ENCODE data around the gene GCK. TPM values are rescaled to one million over a fixed set of nuclear protein-coding genes. Genes with fewer than 3 reads are reported as not detected.
A peak's percentile ranks its signal among the peaks of the same experiment; 100 is the strongest.

The GCK gene
- total and polyA plus RNA-seq, 2 donors = 0.24 to 0.30 TPM

GRCh38 chr7:44116789-44117666, 72.2 kb downstream of the GCK start:
- Histone ChIP-seq H3K9me3 (ENCODE audit: control insufficient read depth in 2 of 2, insufficient read depth in 1 of 2, low read length in 1 of 2) (peaks cover 0 to 11% of the 10 kb centered on the region in 2 donors), H3K4me3 (ENCODE audit: low read length in 2 of 2) (no peak overlapping the region), H3K27ac (ENCODE audit: low read depth in 1 of 2, low read length in 1 of 2) (no peak overlapping the region), H3K27me3 (ENCODE audit: control insufficient read depth in 2 of 2, insufficient read depth in 1 of 2, low read length in 1 of 2) (no peaks in the 10 kb centered on the region), H3K4me1 (ENCODE audit: control insufficient read depth in 2 of 2, insufficient read depth in 2 of 2, low read length in 2 of 2) (peaks cover under 1 to 8% of the 10 kb centered on the region in 2 donors), H3K36me3 (ENCODE audit: control insufficient read depth in 2 of 2, insufficient read depth in 2 of 2, low read length in 1 of 2) (peaks cover 61 to 84% of the 10 kb centered on the region in 2 donors)
- DNase-seq (ENCODE audit: low read depth in 6 of 9, low spot score in 9 of 9) = no peak
- WGBS = 94% methylated on average over 25 of the region's 25 CpGs

- Histone ChIP-seq H3K27me3 (ENCODE audit: control insufficient read depth in 2 of 2, insufficient read depth in 1 of 2, low read length in 1 of 2) (no peaks in the 10 kb centered on the region), H3K4me3 (ENCODE audit: low read length in 2 of 2) (no peak overlapping the region), H3K27ac (ENCODE audit: low read depth in 1 of 2, low read length in 1 of 2) (peak overlapping the region; percentile 7 to 26), H3K36me3 (ENCODE audit: control insufficient read depth in 2 of 2, insufficient read depth in 2 of 2, low read length in 1 of 2) (peaks cover 69 to 85% of the 10 kb centered on the region in 2 donors), H3K4me1 (ENCODE audit: control insufficient read depth in 2 of 2, insufficient read depth in 2 of 2, low read length in 2 of 2) (peaks cover 0 to 2% of the 10 kb centered on the region in 2 donors), H3K9me3 (ENCODE audit: control insufficient read depth in 2 of 2, insufficient read depth in 1 of 2, low read length in 1 of 2) (peaks cover 0 to 11% of the 10 kb centered on the region in 2 donors)
- 94% methylated on average over 17 of the region's 17 CpGs for WGBS
- DNase-seq (ENCODE audit: low read depth in 6 of 9, low spot score in 9 of 9) = no peak
Observed at GRCh38 chr7:44116087-44116788, 73.0 kb downstream of the GCK start.

- WGBS = 95% methylated on average over 12 of the region's 12 CpGs
- DNase-seq (ENCODE audit: low read depth in 6 of 9, low spot score in 9 of 9) = no peak
Observed at GRCh38 chr7:44114586-44115310, 74.5 kb downstream of the GCK start.

GRCh38 chr7:44113764-44114354, 75.4 kb downstream of the GCK start:
- no peak for DNase-seq (ENCODE audit: low read depth in 6 of 9, low spot score in 9 of 9)
- H3K36me3 ChIP-seq (ENCODE audit: control insufficient read depth in 2 of 2, insufficient read depth in 2 of 2, low read length in 1 of 2) = peaks cover 88% of the 10 kb centered on the region in 2 donors
- H3K27ac ChIP-seq (ENCODE audit: low read depth in 1 of 2, low read length in 1 of 2) = peak overlapping the region in 1 of 2 donors; percentile 30
- no peak overlapping the region for H3K4me3 ChIP-seq (ENCODE audit: low read length in 2 of 2)
- WGBS = 97% methylated on average over 24 of the region's 24 CpGs
- peaks cover 0 to 11% of the 10 kb centered on the region in 2 donors for H3K9me3 ChIP-seq (ENCODE audit: control insufficient read depth in 2 of 2, insufficient read depth in 1 of 2, low read length in 1 of 2)
- peaks cover 4 to 15% of the 10 kb centered on the region in 2 donors for H3K4me1 ChIP-seq (ENCODE audit: control insufficient read depth in 2 of 2, insufficient read depth in 2 of 2, low read length in 2 of 2)
- no peaks in the 10 kb centered on the region for H3K27me3 ChIP-seq (ENCODE audit: control insufficient read depth in 2 of 2, insufficient read depth in 1 of 2, low read length in 1 of 2)

More at GRCh38 chr7:44114586-44115310, 74.5 kb downstream of the GCK start:
- peak overlapping the region in 1 of 2 donors; percentile 50 for H3K27ac ChIP-seq (ENCODE audit: low read depth in 1 of 2, low read length in 1 of 2)
- H3K9me3 ChIP-seq (ENCODE audit: control insufficient read depth in 2 of 2, insufficient read depth in 1 of 2, low read length in 1 of 2) = peaks cover 0 to 11% of the 10 kb centered on the region in 2 donors
- peaks cover 79 to 88% of the 10 kb centered on the region in 2 donors for H3K36me3 ChIP-seq (ENCODE audit: control insufficient read depth in 2 of 2, insufficient read depth in 2 of 2, low read length in 1 of 2)
- H3K4me1 ChIP-seq (ENCODE audit: control insufficient read depth in 2 of 2, insufficient read depth in 2 of 2, low read length in 2 of 2) = peaks cover 4 to 8% of the 10 kb centered on the region in 2 donors
- no peak overlapping the region for H3K4me3 ChIP-seq (ENCODE audit: low read length in 2 of 2)
- no peaks in the 10 kb centered on the region for H3K27me3 ChIP-seq (ENCODE audit: control insufficient read depth in 2 of 2, insufficient read depth in 1 of 2, low read length in 1 of 2)

- Histone ChIP-seq H3K4me3 (ENCODE audit: low read length in 2 of 2) (no peak overlapping the region), H3K9me3 (ENCODE audit: control insufficient read depth in 2 of 2, insufficient read depth in 1 of 2, low read length in 1 of 2) (peaks cover 0 to 11% of the 10 kb centered on the region in 2 donors), H3K27me3 (ENCODE audit: control insufficient read depth in 2 of 2, insufficient read depth in 1 of 2, low read length in 1 of 2) (no peaks in the 10 kb centered on the region), H3K27ac (ENCODE audit: low read depth in 1 of 2, low read length in 1 of 2) (no peak overlapping the region), H3K36me3 (ENCODE audit: control insufficient read depth in 2 of 2, insufficient read depth in 2 of 2, low read length in 1 of 2) (peaks cover 93 to 95% of the 10 kb centered on the region in 2 donors), H3K4me1 (ENCODE audit: control insufficient read depth in 2 of 2, insufficient read depth in 2 of 2, low read length in 2 of 2) (peaks cover 6 to 22% of the 10 kb centered on the region in 2 donors)
- 96% methylated on average over 34 of the region's 34 CpGs for WGBS
- no peak for DNase-seq (ENCODE audit: low read depth in 6 of 9, low spot score in 9 of 9)
Observed at GRCh38 chr7:44112997-44113763, 76.1 kb downstream of the GCK start.

GRCh38 chr7:44112231-44112996, 76.8 kb downstream of the GCK start:
- Histone ChIP-seq H3K4me1 (ENCODE audit: control insufficient read depth in 2 of 2, insufficient read depth in 2 of 2, low read length in 2 of 2) (peaks cover 12 to 29% of the 10 kb centered on the region in 2 donors), H3K4me3 (ENCODE audit: low read length in 2 of 2) (no peak overlapping the region), H3K9me3 (ENCODE audit: control insufficient read depth in 2 of 2, insufficient read depth in 1 of 2, low read length in 1 of 2) (peaks cover 0 to 11% of the 10 kb centered on the region in 2 donors), H3K36me3 (ENCODE audit: control insufficient read depth in 2 of 2, insufficient read depth in 2 of 2, low read length in 1 of 2) (peaks cover 94 to 95% of the 10 kb centered on the region in 2 donors), H3K27me3 (ENCODE audit: control insufficient read depth in 2 of 2, insufficient read depth in 1 of 2, low read length in 1 of 2) (no peaks in the 10 kb centered on the region), H3K27ac (ENCODE audit: low read depth in 1 of 2, low read length in 1 of 2) (no peak overlapping the region)
- WGBS = 93% methylated on average over 41 of the region's 41 CpGs
- no peak for DNase-seq (ENCODE audit: low read depth in 6 of 9, low spot score in 9 of 9)

GRCh38 chr7:44111761-44112160, 77.5 kb downstream of the GCK start:
- H3K27me3 ChIP-seq (ENCODE audit: control insufficient read depth in 2 of 2, insufficient read depth in 1 of 2, low read length in 1 of 2) = no peaks in the 10 kb centered on the region
- DNase-seq (ENCODE audit: low read depth in 6 of 9, low spot score in 9 of 9) = no peak
- 95% methylated on average over 16 of the region's 16 CpGs for WGBS
- peaks cover 95 to 98% of the 10 kb centered on the region in 2 donors for H3K36me3 ChIP-seq (ENCODE audit: control insufficient read depth in 2 of 2, insufficient read depth in 2 of 2, low read length in 1 of 2)
- peaks cover 17 to 36% of the 10 kb centered on the region in 2 donors for H3K4me1 ChIP-seq (ENCODE audit: control insufficient read depth in 2 of 2, insufficient read depth in 2 of 2, low read length in 2 of 2)
- no peak overlapping the region for H3K4me3 ChIP-seq (ENCODE audit: low read length in 2 of 2)
- H3K27ac ChIP-seq (ENCODE audit: low read depth in 1 of 2, low read length in 1 of 2) = no peak overlapping the region
- peaks cover 0 to 16% of the 10 kb centered on the region in 2 donors for H3K9me3 ChIP-seq (ENCODE audit: control insufficient read depth in 2 of 2, insufficient read depth in 1 of 2, low read length in 1 of 2)
